GM20431 (cell line): ENCODE measurements around the gene ZFP36L2.

Experiments used
- in situ Hi-C: fragments of 300-500 bp; cut with MseI, MboI; formaldehyde crosslinking; loops from one replicate; pipeline ENCODE4 v1.15.0; 2020; ENCODE audit warnings: low sequenced_read_pairs; ENCODE audit not compliant: unreplicated experiment

ZFP36L2 gene

GRCh38 chr2:43251171-43251731, 24.8 kb upstream of the ZFP36L2 start:
- in situ Hi-C loops: no loop called here

- in situ Hi-C loops: no loop called here
These were observed 23.6 kb upstream of the ZFP36L2 start for GRCh38 chr2:43250015-43250414.

GRCh38 chr2:43248621-43249020, 22.2 kb upstream of the ZFP36L2 start:
- in situ Hi-C loops: loop anchor here (25.0 kb wide), 2 partner anchors 239 to 286 kb away; no protein-coding TSS in a partner anchor

- in situ Hi-C loops: loop anchor here (25.0 kb wide), 2 partner anchors 241 to 284 kb away; no protein-coding TSS in a partner anchor
These were observed 20.2 kb upstream of the ZFP36L2 start for GRCh38 chr2:43246641-43247040.

- in situ Hi-C loops: loop anchor here (25.0 kb wide), 2 partner anchors 246 to 279 kb away; no protein-coding TSS in a partner anchor
These were observed 15.2 kb upstream of the ZFP36L2 start for GRCh38 chr2:43241558-43241957.

GRCh38 chr2:43240766-43241150, 14.4 kb upstream of the ZFP36L2 start:
- in situ Hi-C loops: loop anchor here (25.0 kb wide), 2 partner anchors 247 to 278 kb away; no protein-coding TSS in a partner anchor

- in situ Hi-C loops: loop anchor here (25.0 kb wide), 2 partner anchors 247 to 278 kb away; no protein-coding TSS in a partner anchor
These were observed 13.8 kb upstream of the ZFP36L2 start for GRCh38 chr2:43239981-43240765.

GRCh38 chr2:43238813-43239212, 12.4 kb upstream of the ZFP36L2 start:
- in situ Hi-C loops: loop anchor here (25.0 kb wide), 2 partner anchors 248 to 277 kb away; no protein-coding TSS in a partner anchor

GRCh38 chr2:43238176-43238575, 11.8 kb upstream of the ZFP36L2 start:
- in situ Hi-C loops: loop anchor here (25.0 kb wide), 2 partner anchors 249 to 276 kb away; no protein-coding TSS in a partner anchor

GRCh38 chr2:43233218-43234212, 7.1 kb upstream of the ZFP36L2 start:
- in situ Hi-C loops: loop anchor here (25.0 kb wide), 2 partner anchors 254 to 271 kb away; no protein-coding TSS in a partner anchor

- in situ Hi-C loops: loop anchor here (25.0 kb wide), 2 partner anchors 256 to 269 kb away; no protein-coding TSS in a partner anchor
These were observed 4.8 kb upstream of the ZFP36L2 start for GRCh38 chr2:43230951-43231827.

GRCh38 chr2:43230351-43230885, 4.0 kb upstream of the ZFP36L2 start:
- in situ Hi-C loops: loop anchor here (25.0 kb wide), 2 partner anchors 257 to 268 kb away; no protein-coding TSS in a partner anchor

GRCh38 chr2:43228756-43229659, 2.6 kb upstream of the ZFP36L2 start:
- in situ Hi-C loops: loop anchor here (10.0 to 25.0 kb wide), 3 partner anchors 94 to 267 kb away; no protein-coding TSS in a partner anchor

GRCh38 chr2:43228321-43228751, 1.9 kb upstream of the ZFP36L2 start:
- in situ Hi-C loops: loop anchor here (10.0 to 25.0 kb wide), 3 partner anchors 94 to 266 kb away; no protein-coding TSS in a partner anchor

GRCh38 chr2:43227830-43228281, 1.4 kb upstream of the ZFP36L2 start:
- in situ Hi-C loops: loop anchor here (10.0 to 25.0 kb wide), 3 partner anchors 93 to 266 kb away; no protein-coding TSS in a partner anchor

GRCh38 chr2:43226955-43227829, 786 bp upstream of the ZFP36L2 start:
- in situ Hi-C loops: loop anchor here (10.0 to 25.0 kb wide), 3 partner anchors 92 to 265 kb away; no protein-coding TSS in a partner anchor
